Neuronal stem cell (in vitro differentiated cells): ENCODE results near the gene SLC35A1.

ENCODE experiments used
- DNase-seq: peaks from one replicate; pipeline ENCODE4 v3.0.0-alpha.2; 2013; ENCODE audit warnings: low spot score
- H2AFZ ChIP-seq: one replicate; pipeline ENCODE4 v1.6.1; 2013; ENCODE audit warnings: mild to moderate bottlenecking, low read length, inconsistent platforms
- H2AK5ac ChIP-seq: 2 replicates; pipeline ENCODE4 v1.6.1; 2013; ENCODE audit warnings: low read depth, mild to moderate bottlenecking, inconsistent platforms, low read length, moderate library complexity, mixed read lengths
- H2BK120ac ChIP-seq: 2 replicates; pipeline ENCODE4 v1.6.1; 2013; ENCODE audit warnings: low read depth, mild to moderate bottlenecking, inconsistent platforms, low read length, moderate library complexity, mixed read lengths
- H2BK12ac ChIP-seq: one replicate; pipeline ENCODE4 v1.6.1; 2013; ENCODE audit warnings: low read length, inconsistent platforms
- H2BK15ac ChIP-seq: 2 replicates; pipeline ENCODE4 v1.6.1; 2013; ENCODE audit warnings: mild to moderate bottlenecking, low read length, inconsistent platforms, mixed read lengths
- H2BK5ac ChIP-seq: one replicate; pipeline ENCODE4 v1.6.1; 2013; ENCODE audit warnings: inconsistent platforms, mild to moderate bottlenecking, low read length, moderate library complexity
- H3K14ac ChIP-seq: one replicate; pipeline ENCODE4 v1.6.1; 2013; ENCODE audit warnings: low read length, inconsistent platforms
- H3K18ac ChIP-seq: 2 replicates; pipeline ENCODE4 v1.6.1; 2013; ENCODE audit warnings: low read length, inconsistent platforms
- H3K23ac ChIP-seq: 2 replicates; pipeline ENCODE4 v1.6.1; 2013; ENCODE audit warnings: low read depth, mild to moderate bottlenecking, mixed read lengths, low read length, inconsistent platforms; ENCODE audit not compliant: poor library complexity
- H3K27ac ChIP-seq: replicated peaks from 3 replicates; pipeline ENCODE4 v1.5.1; 2013; ENCODE audit warnings: low read length, inconsistent platforms
- H3K27me3 ChIP-seq, 3 experiments: 2 replicates each; pipeline ENCODE4 v1.6.1; 2013; ENCODE audit warnings: low read length in 3 of 3, mild to moderate bottlenecking in 2 of 3, inconsistent platforms in 1 of 3, low read depth in 1 of 3, mixed read lengths in 1 of 3, moderate library complexity in 1 of 3; ENCODE audit not compliant: control insufficient read depth in 3 of 3, insufficient read depth in 3 of 3
- H3K36me3 ChIP-seq, 2 donors: replicated peaks in 1 of 2; 2 replicates each; pipeline ENCODE4 v1.6.1; 2013; ENCODE audit warnings: low read length in 2 of 2; ENCODE audit not compliant: control insufficient read depth in 2 of 2, insufficient read depth in 2 of 2
- H3K4ac ChIP-seq: 2 replicates; pipeline ENCODE4 v1.6.1; 2013; ENCODE audit warnings: inconsistent platforms, mild to moderate bottlenecking, low read length, moderate library complexity
- H3K4me1 ChIP-seq, 2 donors: 1 replicate in 1 of 2; 2 replicates in 1 of 2; pipeline ENCODE4 v1.6.1; 2013; ENCODE audit warnings: low read length in 2 of 2, low read depth in 1 of 2; ENCODE audit not compliant: control insufficient read depth in 2 of 2, insufficient read depth in 1 of 2
- H3K4me2 ChIP-seq: one replicate; pipeline ENCODE4 v1.6.1; 2013; ENCODE audit warnings: mild to moderate bottlenecking, low read length, inconsistent platforms; ENCODE audit not compliant: insufficient read depth, poor library complexity, severe bottlenecking
- H3K4me3 ChIP-seq, 2 donors: 2 replicates each; pipeline ENCODE4 v1.5.1; 2013; ENCODE audit warnings: low read length in 2 of 2, mild to moderate bottlenecking in 2 of 2, inconsistent platforms in 1 of 2, moderate library complexity in 1 of 2
- H3K79me1 ChIP-seq: one replicate; pipeline ENCODE4 v1.6.1; 2013; ENCODE audit warnings: low read depth, mild to moderate bottlenecking, inconsistent platforms, low read length, moderate library complexity
- H3K9ac ChIP-seq: one replicate; pipeline ENCODE4 v1.6.1; 2013; ENCODE audit warnings: mild to moderate bottlenecking, low read depth, low read length, inconsistent platforms; ENCODE audit not compliant: poor library complexity
- H3K9me3 ChIP-seq, 2 donors: replicated peaks in 1 of 2; 2 replicates each; pipeline versions ENCODE3 to v1.6.1; 2013; ENCODE audit warnings: low read length in 2 of 2, mild to moderate bottlenecking in 2 of 2, inconsistent platforms in 1 of 2, low read depth in 1 of 2, mixed read lengths in 1 of 2, moderate library complexity in 1 of 2; ENCODE audit not compliant: control insufficient read depth in 2 of 2, insufficient read depth in 1 of 2
- H4K8ac ChIP-seq: one replicate; pipeline ENCODE4 v1.6.1; 2013; ENCODE audit warnings: low read depth, mild to moderate bottlenecking, inconsistent platforms, low read length, moderate library complexity
- H4K91ac ChIP-seq: one replicate; pipeline ENCODE4 v1.6.1; 2013; ENCODE audit warnings: low read length, low read depth, mild to moderate bottlenecking, inconsistent platforms; ENCODE audit not compliant: poor library complexity
- WGBS, 2 donors: extraction: QIAGEN DNeasy Blood & Tissue Kit; methylation state at CpG; one replicate each; pipeline ENCODE4 v1.1.7; 2013; ENCODE audit warnings: missing lambda C conversion rate in 2 of 2, mixed read lengths in 1 of 2; ENCODE audit not compliant: insufficient read length in 2 of 2, insufficient replicate concordance in 1 of 2; ENCODE audit errors: extremely low coverage in 2 of 2; 5-methylcytosine and 5-hydroxymethylcytosine counted together

The SLC35A1 gene

DNA sequence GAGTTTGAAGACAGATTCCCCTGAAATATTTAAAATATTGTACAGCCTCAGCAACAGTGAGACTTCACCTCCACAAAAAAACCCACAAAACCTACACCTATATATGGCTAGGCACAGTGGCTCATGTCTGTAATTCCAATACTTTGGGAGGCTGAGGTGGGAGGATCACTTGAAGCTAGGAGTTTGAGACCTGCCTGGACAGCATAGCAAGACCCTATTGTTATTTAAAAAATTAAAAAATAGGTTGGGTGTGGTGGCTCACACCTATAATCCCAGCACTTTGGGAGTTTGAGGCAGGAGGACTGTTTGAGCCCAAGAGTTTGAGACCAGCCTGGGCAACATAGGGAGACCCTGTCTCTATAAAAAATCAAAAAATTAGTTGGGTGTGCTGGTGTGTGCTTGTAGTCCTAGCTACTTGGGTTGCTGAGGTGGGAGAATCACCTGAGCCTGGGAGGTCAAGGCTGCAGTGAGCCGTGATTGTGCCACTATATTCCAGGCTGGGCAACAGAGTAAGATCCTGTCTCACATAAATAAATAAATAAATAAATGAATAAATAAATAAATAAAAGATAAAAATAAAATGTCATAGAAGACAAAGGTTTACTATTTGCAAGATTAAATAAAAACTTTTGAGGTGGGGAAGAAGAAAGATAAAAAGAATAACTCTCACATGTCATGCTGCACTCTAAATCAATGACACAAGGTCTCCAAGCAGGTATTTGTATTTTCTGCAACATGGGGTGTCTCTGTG lies 65.9 kb downstream of the SLC35A1 start:
- no peak overlapping the region for H2BK5ac ChIP-seq
- no peak overlapping the region for H3K9ac ChIP-seq
- no peak overlapping the region for H3K4ac ChIP-seq
- no peak overlapping the region for H3K18ac ChIP-seq
- no peaks in the 10 kb centered on the region for H3K27me3 ChIP-seq
- no peaks in the 10 kb centered on the region for H3K4me1 ChIP-seq
- no peak overlapping the region for H2BK12ac ChIP-seq
- no peak overlapping the region for H3K4me2 ChIP-seq
- DNase-seq, result no peak
- no peak overlapping the region for H3K4me3 ChIP-seq
- H3K14ac ChIP-seq, result no peak overlapping the region
- no peak overlapping the region for H4K91ac ChIP-seq
- no CpG with 5 or more reads among the region's 1 CpG for WGBS, 2 donors
- no peak overlapping the region for H4K8ac ChIP-seq
- peaks cover 9 to 73% of the 10 kb centered on the region in 2 donors for H3K36me3 ChIP-seq
- H2AFZ ChIP-seq, result no peak overlapping the region
- peaks cover 2 to 22% of the 10 kb centered on the region in 2 donors for H3K9me3 ChIP-seq
- H2AK5ac ChIP-seq, result no peak overlapping the region
- no peak overlapping the region for H2BK15ac ChIP-seq
- no peak overlapping the region for H2BK120ac ChIP-seq
- H3K79me1 ChIP-seq, result no peaks in the 10 kb centered on the region
- no peak overlapping the region for H3K23ac ChIP-seq
- no peak overlapping the region for H3K27ac ChIP-seq

DNA sequence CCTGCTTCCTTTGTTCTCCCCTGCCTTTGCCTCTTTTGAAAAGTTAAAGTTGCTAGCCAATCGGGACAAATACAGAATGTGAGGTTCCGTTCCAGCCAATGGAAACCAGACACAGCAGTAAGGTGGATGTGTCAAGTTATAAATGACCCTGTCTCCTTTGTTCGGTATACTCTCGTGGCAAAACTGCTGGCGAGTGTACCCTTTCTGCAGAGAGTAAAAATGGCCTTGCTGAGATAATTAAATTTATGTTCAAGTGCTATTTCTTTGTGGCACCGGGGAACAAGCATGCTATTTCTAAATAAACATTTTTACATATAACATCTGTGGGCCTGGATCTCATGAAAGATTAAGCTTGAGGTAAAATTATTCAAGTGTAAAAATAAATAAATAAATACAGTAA lies 66.8 kb downstream of the SLC35A1 start:
- Histone ChIP-seq H2AFZ (no peak overlapping the region), H2BK15ac (no peak overlapping the region), H4K91ac (no peak overlapping the region), H3K4me1 (no peaks in the 10 kb centered on the region), H3K27ac (no peak overlapping the region), H3K27me3 (no peaks in the 10 kb centered on the region), H3K18ac (no peak overlapping the region), H3K79me1 (no peaks in the 10 kb centered on the region), H2BK12ac (no peak overlapping the region), H3K4ac (no peak overlapping the region), H4K8ac (no peak overlapping the region), H2BK120ac (no peak overlapping the region), H3K36me3 (peaks cover 10 to 76% of the 10 kb centered on the region in 2 donors), H3K14ac (no peak overlapping the region), H3K23ac (no peak overlapping the region), H3K4me2 (no peak overlapping the region), H3K4me3 (no peak overlapping the region), H3K9ac (no peak overlapping the region), H3K9me3 (peaks cover 2 to 22% of the 10 kb centered on the region in 2 donors), H2AK5ac (no peak overlapping the region), H2BK5ac (no peak overlapping the region)
- no peak for DNase-seq
- WGBS, 2 donors, result no CpG with 5 or more reads among the region's 6 CpGs

DNA sequence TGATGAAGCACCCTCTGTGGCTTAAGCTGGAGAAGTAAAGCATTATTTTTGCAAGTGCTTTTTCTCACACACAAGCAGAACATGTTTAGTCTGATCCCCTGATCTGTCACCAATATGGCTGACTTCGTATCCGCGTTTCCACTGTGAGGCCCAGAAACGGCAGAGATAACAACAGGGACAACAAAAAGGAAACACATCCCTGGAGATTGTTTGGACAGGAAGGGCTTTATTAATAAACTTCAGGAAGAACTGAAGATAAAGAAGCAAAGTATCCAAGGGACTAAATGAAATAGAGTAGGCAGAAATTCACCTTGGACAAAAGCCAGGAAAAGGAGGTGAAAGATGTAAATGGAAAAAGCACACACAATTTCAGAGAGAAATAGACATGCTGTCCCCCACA lies 67.8 kb downstream of the SLC35A1 start:
- Histone ChIP-seq H3K4me1 (no peaks in the 10 kb centered on the region), H3K14ac (no peak overlapping the region), H2BK5ac (no peak overlapping the region), H3K4ac (no peak overlapping the region), H4K8ac (no peak overlapping the region), H4K91ac (no peak overlapping the region), H3K23ac (no peak overlapping the region), H3K9me3 (peaks cover 2 to 22% of the 10 kb centered on the region in 2 donors), H3K27ac (no peak overlapping the region), H3K18ac (no peak overlapping the region), H3K27me3 (no peaks in the 10 kb centered on the region), H2BK120ac (no peak overlapping the region), H2BK12ac (no peak overlapping the region), H3K4me3 (no peak overlapping the region), H3K36me3 (peaks cover 10 to 77% of the 10 kb centered on the region in 2 donors), H2AK5ac (no peak overlapping the region), H2AFZ (no peak overlapping the region), H2BK15ac (no peak overlapping the region), H3K79me1 (no peaks in the 10 kb centered on the region), H3K4me2 (no peak overlapping the region), H3K9ac (no peak overlapping the region)
- WGBS, 2 donors, result no CpG with 5 or more reads among the region's 4 CpGs
- no peak for DNase-seq

DNA sequence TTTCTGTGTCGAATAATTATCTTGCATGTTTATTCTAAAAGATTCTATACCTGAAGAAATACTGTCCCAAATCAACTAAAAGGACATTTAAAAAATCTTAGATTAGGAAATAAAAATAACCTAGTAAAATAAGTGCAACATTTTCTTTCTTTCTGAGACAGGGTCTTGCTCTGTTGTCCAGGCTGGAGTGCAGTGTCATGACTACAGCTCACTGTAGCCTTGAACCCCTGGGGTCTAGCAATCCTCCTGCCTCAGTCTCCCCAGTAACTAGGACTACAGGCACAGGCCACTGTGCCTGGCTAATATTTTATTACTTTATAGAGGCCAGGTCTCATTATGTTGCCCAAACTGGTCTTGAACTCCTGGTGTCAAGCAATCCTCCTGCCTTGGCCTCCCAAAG lies 68.3 kb downstream of the SLC35A1 start:
- Histone ChIP-seq H3K27ac (no peak overlapping the region), H2BK5ac (no peak overlapping the region), H3K9me3 (peaks cover 2 to 22% of the 10 kb centered on the region in 2 donors), H2BK120ac (no peak overlapping the region), H3K9ac (no peak overlapping the region), H3K4ac (no peak overlapping the region), H2BK15ac (no peak overlapping the region), H2BK12ac (no peak overlapping the region), H3K14ac (no peak overlapping the region), H3K4me2 (no peak overlapping the region), H3K18ac (no peak overlapping the region), H2AFZ (no peak overlapping the region), H3K27me3 (no peaks in the 10 kb centered on the region), H3K36me3 (peaks cover 10 to 81% of the 10 kb centered on the region in 2 donors), H4K91ac (no peak overlapping the region), H3K4me3 (no peak overlapping the region), H3K4me1 (no peaks in the 10 kb centered on the region), H3K23ac (no peak overlapping the region), H2AK5ac (no peak overlapping the region), H3K79me1 (no peaks in the 10 kb centered on the region), H4K8ac (no peak overlapping the region)
- no peak for DNase-seq
- WGBS, 2 donors, result no CpG with 5 or more reads among the region's 1 CpG
